H1 (cell line): ENCODE results near the gene PRRC1. TPM values are rescaled to one million over a fixed set of nuclear protein-coding genes. Genes with fewer than 3 reads are reported as not detected.

Source experiments
- CEBPB ChIP-seq: IDR thresholded peaks from 2 replicates; pipeline ENCODE4 v1.6.1; 2012; ENCODE audit warnings: low read depth, low read length
- CHD7 ChIP-seq: fragments of 300-600 bp; sonication (generic); IDR thresholded peaks from 2 replicates; pipeline ENCODE4 v1.7.1; 2012; ENCODE audit warnings: low read length, moderate library complexity, mild to moderate bottlenecking, inconsistent platforms; ENCODE audit not compliant: insufficient replicate concordance
- KDM5A ChIP-seq: fragments of 200-600 bp; IDR thresholded peaks from 2 replicates; pipeline ENCODE4 v1.7.1; 2012; ENCODE audit warnings: mild to moderate bottlenecking, low read length, inconsistent platforms, mixed read lengths
- POLR2AphosphoS5 ChIP-seq: IDR thresholded peaks from 2 replicates; pipeline ENCODE4 v1.6.1; 2011; ENCODE audit warnings: low read depth, low read length
- RBBP5 ChIP-seq: IDR thresholded peaks from 2 replicates; pipeline ENCODE4 v1.7.1; 2012; ENCODE audit warnings: low read depth, mild to moderate bottlenecking, inconsistent platforms, low read length, moderate library complexity, borderline replicate concordance
- RFX5 ChIP-seq: IDR thresholded peaks from 2 replicates; pipeline ENCODE4 v1.6.1; 2011; ENCODE audit warnings: low read depth, low read length, improper control_type of control experiment, borderline replicate concordance
- SUZ12 ChIP-seq: fragments of 200-600 bp; sonication (generic); IDR thresholded peaks from 2 replicates; pipeline ENCODE4 v1.6.1; 2012; ENCODE audit warnings: mild to moderate bottlenecking, inconsistent platforms, low read length, moderate library complexity, mixed read lengths
- polyA plus RNA-seq, 7 experiments: library from polyadenylated mRNA; depleted of rRNA in 3 of 7; stranded (reverse) in 5 of 7; unstranded in 2 of 7; fragments of >200 nt in 5 of 7; fragments of 200-250 nt in 2 of 7; gene quantifications; 1 replicate in 5 of 7; 2 replicates in 1 of 7; 4 replicates in 1 of 7; pipeline versions ENCODE4 v1.2.1 to v1.2.3, GENCODE V29; 2011 to 2013; ENCODE audit warnings: missing spikeins in 2 of 7, mixed read lengths in 2 of 7
- total RNA-seq: library from RNA; stranded (reverse); fragmentation: NEBNext Ultra II Directional; extraction: Animal tissue kit (Norgen Biotek cat#: 25700); gene quantifications from 2 replicates; pipeline ENCODE4 v1.2.1, GENCODE V29; 2021

PRRC1 gene
- total and polyA plus RNA-seq, 2 of the 8 experiments (the other 6 are each of a cell fraction or from before 2014, with no cell fraction given): 54.6 to 78.6 TPM

GRCh38 chr5:127581450-127581849 is 64.0 kb downstream of the PRRC1 start (continued):
- no peak for TF ChIP-seq RBBP5
- no peak for TF ChIP-seq KDM5A
- no peak for TF ChIP-seq CHD7
- no peak for TF ChIP-seq RFX5
- no peak for TF ChIP-seq POLR2AphosphoS5
- no peak for TF ChIP-seq SUZ12
- TF ChIP-seq CEBPB: no peak
